ENCODE results near the gene FMNL1.
"Not testable (repeated sequence)": the region's sequence is repeated elsewhere in the genome, so short reads cannot be mapped to it uniquely, and the experiment has no call there.

The FMNL1 gene, protein sequence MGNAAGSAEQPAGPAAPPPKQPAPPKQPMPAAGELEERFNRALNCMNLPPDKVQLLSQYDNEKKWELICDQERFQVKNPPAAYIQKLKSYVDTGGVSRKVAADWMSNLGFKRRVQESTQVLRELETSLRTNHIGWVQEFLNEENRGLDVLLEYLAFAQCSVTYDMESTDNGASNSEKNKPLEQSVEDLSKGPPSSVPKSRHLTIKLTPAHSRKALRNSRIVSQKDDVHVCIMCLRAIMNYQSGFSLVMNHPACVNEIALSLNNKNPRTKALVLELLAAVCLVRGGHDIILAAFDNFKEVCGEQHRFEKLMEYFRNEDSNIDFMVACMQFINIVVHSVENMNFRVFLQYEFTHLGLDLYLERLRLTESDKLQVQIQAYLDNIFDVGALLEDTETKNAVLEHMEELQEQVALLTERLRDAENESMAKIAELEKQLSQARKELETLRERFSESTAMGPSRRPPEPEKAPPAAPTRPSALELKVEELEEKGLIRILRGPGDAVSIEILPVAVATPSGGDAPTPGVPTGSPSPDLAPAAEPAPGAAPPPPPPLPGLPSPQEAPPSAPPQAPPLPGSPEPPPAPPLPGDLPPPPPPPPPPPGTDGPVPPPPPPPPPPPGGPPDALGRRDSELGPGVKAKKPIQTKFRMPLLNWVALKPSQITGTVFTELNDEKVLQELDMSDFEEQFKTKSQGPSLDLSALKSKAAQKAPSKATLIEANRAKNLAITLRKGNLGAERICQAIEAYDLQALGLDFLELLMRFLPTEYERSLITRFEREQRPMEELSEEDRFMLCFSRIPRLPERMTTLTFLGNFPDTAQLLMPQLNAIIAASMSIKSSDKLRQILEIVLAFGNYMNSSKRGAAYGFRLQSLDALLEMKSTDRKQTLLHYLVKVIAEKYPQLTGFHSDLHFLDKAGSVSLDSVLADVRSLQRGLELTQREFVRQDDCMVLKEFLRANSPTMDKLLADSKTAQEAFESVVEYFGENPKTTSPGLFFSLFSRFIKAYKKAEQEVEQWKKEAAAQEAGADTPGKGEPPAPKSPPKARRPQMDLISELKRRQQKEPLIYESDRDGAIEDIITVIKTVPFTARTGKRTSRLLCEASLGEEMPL

GRCh38 chr17:45221081-45222013, at the start of gene FMNL1:
Gene FMNL1 (plus strand): TSS chr17:45221885. CDS start chr17:45222125, 240 bp downstream.
- DNase-seq, result peak; percentile 36 to 66

DNA sequence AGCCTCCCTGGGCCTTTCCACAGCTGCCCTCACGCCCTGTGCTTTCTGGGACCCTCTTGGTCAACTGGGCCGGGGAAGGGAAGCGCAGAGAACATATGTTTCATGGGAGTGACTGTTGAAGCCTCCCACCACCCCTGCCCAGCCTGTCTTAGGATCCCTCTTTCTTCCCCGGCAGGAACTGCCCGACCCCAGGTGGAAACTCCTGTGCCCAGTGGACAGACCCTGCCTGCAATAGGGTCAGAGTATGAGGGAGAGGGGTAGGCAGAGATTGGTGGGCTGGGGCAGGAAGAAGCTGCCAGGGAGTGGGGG, 49.5 kb upstream of the FMNL1 start:
- DNase-seq, result no peak

- peak; percentile 42 to 46 for DNase-seq
Measured at GRCh38 chr17:45172541-45173286, 49.0 kb upstream of the FMNL1 start.

DNA sequence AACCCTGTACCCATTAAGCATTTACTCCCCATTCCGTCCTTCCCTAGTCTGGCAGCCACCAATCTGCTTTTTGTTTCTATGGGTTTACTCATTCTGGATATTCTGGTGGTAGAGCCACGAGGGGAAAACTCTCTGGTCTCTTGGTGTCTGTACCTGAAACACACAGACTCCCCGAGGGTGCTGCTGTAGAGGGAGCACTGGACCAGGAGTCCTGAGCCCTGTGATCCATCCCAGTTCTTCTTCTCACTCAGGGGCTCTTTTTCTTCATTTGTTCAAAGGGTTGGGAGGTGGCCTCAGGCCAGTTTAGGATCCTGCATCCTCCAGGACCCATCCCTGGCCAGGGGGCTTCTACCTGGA, 45.9 kb upstream of the FMNL1 start:
- DNase-seq, result no peak

- no peak for DNase-seq
Measured at GRCh38 chr17:45177563-45177962, 44.1 kb upstream of the FMNL1 start.

- DNase-seq, result no peak
Measured at GRCh38 chr17:45184144-45184543, 37.5 kb upstream of the FMNL1 start.

DNA sequence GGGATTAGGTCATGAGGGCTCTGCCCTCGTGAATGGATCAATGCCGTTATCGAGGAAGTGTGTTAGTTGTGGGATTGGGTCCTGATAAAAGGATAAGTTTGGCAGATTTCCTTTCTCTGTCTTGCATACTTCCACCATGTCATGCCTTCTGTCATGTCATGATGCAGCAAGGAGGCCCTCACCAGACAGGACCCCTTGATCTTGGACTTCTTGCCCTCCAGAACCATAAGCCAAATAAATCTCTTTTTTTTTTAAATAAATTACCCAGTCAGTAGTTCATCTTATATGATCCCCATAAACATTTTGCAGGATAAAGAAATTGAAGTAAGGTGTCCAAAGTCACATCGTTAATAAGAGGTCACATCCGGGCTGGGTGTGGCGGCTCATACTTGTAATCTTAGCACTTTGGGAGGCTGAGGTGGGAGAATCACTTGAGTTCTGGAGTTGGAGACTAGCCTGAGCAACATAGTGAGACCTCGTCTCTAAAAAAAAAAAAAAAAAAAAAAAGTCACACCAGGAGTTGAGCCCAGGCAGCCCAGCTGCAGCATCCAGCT, 34.8 kb upstream of the FMNL1 start:
- no peak for DNase-seq

DNA sequence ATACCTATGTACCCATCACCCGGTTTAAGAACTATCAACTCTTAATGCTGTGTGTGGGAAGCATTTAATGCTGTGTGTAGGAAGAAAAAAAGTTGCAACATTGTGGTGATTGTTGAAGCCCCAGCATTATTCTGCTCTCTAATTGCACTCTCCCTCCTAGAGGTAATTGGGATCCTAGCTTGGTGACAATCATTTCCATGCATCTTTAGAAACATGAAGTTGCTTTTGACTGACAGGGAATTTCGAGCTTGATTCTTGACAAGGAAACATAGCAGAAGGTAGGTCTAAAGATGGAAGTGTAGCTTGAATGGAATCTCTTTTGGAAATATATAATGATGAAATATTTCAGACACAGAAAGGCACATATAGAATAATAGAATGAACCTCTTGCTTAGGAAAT, 32.7 kb upstream of the FMNL1 start:
- DNase-seq, result no peak

DNA sequence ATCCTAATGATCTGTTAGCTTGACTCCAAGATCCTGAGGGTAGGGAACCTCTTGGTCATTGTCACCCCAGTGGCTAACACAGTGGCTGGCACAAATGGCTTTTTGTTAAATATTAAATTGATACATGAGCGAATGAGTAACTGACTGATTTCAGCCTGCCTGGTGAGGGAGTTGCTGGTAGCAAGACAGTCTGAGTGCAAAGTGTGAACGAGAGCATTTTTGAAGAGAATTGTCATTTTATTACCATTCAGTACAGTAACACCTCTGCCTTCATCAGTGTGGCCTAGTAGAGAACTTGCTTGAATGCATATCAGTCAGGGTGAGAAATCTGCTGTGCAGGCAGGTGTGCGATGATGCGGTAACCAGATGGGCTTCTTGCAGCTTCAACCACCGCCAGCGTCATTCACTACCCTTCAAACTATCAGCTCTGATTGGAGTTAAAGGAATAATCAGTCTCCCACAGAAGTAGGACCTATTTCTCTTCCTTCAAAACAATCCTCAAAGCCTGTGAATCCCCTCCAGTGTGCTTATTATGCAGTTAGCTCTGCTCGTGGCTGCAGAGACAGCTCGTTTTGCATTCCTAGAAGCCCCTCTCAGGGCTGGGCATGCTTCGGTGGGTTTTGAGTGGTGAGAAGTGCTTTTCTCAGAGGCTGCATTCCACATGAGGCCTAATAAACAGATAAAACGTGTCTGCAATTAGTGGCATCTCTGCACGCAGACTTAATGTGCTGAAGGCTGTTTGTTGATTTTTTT, 31.0 kb upstream of the FMNL1 start:
- no peak for DNase-seq

DNA sequence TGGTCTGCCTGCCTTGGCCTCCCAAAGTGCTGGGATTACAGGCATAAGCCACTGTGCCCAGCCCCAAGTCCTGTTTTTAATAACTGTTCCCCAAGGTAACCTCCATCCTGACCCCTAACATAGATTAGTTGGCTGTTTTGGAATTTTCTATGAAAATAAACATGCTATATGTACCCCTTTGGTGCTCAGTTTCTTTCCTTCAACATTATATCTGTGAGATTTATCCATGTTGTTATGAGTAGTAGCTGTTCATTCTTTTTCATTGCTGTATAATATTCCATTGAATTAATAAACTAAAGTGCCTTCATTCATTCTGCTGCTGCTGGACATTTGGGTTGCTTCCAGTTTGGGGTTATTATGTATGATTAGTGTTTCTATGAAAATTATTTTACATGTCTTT, 26.3 kb upstream of the FMNL1 start:
- no peak for DNase-seq

- DNase-seq, result no peak
Measured at GRCh38 chr17:45197108-45197507, 24.6 kb upstream of the FMNL1 start.

GRCh38 chr17:45197555-45198334, 23.9 kb upstream of the FMNL1 start:
- peak; percentile 78 to 92 for DNase-seq

DNA sequence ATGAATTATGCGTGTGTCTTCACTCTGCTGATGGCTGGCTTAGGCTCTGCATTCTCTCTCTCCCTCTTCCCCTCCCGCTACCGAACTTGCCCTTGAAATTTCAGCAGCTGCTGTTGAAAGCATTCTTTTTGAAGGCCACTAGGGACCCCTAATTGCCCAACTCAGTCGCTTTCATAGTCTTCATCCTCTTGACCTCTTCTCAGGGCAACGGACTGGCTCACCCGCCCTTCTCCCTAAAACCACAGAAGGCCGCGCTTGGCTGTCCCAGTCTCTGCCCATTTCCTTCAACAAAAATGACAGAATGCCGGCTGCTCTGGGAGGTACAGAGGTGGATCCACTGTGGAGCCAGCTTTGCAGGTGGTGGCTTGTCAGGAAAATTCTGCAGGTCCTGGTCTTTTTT, 21.0 kb upstream of the FMNL1 start:
- no peak for DNase-seq

GRCh38 chr17:45201457-45201856, 20.2 kb upstream of the FMNL1 start:
- no peak for DNase-seq

- DNase-seq, result not testable (repeated sequence)
Measured at GRCh38 chr17:45201880-45202279, 19.8 kb upstream of the FMNL1 start.

GRCh38 chr17:45218895-45219661, 2.6 kb upstream of the FMNL1 start:
- peak; percentile 77 to 86 for DNase-seq

DNA sequence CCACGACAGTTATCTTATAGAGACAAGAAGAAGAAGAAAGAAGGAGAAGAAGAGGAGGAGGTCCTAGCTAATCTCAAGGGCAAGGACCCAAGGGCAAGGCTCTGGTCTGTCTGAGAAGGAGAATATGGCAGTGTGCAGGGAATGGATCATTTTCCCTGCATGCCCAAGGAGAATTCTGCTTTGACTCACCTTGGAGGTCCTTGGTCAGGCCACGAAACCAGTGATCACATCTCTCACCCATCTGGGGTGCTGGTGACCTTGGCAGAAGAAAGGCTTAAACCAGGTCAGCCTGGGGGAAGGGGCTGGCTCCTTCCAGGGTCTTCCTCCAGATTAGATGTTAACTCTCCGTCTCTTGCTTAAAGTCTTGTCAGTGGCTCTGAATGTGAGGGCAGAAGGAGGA, 1.6 kb upstream of the FMNL1 start:
- no peak for DNase-seq

DNA sequence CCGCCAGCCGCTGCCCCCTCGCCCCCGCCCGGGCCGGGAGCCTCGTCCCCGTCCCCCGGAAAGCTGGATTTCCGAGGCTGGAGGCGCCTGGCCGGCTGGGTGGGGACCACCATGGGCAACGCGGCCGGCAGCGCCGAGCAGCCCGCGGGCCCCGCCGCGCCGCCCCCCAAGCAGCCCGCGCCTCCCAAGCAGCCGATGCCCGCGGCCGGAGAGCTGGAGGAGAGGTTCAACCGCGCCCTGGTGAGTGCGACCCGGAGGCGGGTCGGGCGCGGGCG, 266 bp downstream of the FMNL1 start:
- no peak for DNase-seq

DNA sequence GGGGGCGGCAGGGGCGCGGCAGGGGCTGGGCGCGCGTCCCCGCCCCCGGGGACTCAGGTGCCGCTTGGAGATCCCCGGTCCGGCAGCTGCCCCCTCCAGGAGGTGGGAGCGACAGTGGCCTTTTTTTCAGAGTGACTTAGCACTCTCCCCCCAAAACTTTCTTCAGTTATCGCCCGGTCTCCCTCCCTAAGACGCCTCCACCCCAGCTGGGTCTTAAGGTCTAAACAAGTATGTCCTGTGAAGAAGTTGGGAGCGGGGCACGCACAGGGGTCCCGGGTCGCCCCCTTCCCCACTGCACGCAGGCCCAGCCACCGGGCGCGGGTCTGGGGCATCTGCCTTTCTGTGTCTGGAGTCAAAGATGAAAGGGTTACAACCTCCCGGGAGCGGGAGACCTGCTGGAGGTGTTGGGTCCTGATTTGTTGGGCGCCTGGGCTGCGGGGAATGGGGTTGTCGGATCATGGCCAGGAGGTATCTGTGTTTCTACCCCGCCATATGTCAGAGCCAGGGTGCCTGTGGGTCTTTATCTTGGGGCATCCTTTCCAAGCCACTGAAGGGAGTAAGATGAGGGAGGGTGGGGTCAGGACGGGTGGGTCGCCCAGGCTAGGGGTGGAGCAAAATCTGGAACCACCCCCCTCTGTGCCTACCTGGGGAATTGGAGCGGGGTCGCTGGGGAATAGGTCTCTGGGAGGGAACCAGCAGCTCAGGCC, 757 bp downstream of the FMNL1 start:
- DNase-seq, result peak; percentile 48 to 58
